H1 (cell line): ENCODE results near the gene PRR5L. TPM values are rescaled to one million over a fixed set of nuclear protein-coding genes. Genes with fewer than 3 reads are reported as not detected.

Experiments
- CTCF ChIA-PET: fragments of 300-600 bp; sonication (Branson Sonifier 250); formaldehyde crosslinking; loops from one replicate; lab custom pipeline; 2021; ENCODE audit not compliant: partially characterized antibody; lab: Charles Lee
- POLR2A ChIA-PET: fragments of 300-600 bp; sonication (Branson Sonifier 250); formaldehyde crosslinking; loops from one replicate; lab custom pipeline; 2021; ENCODE audit warnings: inconsistent platforms; ENCODE audit not compliant: partially characterized antibody; lab: Charles Lee
- DNase-seq, 2 experiments: peaks; one replicate each; pipeline versions ENCODE4 v3.0.0 to v3.0.0-alpha.2; 2010 to 2022; ENCODE audit warnings: low spot score in 2 of 2, low read depth in 1 of 2, mixed read lengths in 1 of 2
- FAIRE-seq: peaks from 2 replicates; lab custom pipeline; 2011; peaks lifted over from hg19 to GRCh38; lab: Jason Lieb, UNC
- H2AFZ ChIP-seq: 2 replicates; pipeline ENCODE4 v1.8.1; 2012; ENCODE audit warnings: low read length, inconsistent platforms
- H2AK5ac ChIP-seq: 2 replicates; pipeline ENCODE4 v1.6.1; 2013; ENCODE audit warnings: low read depth, low read length
- H2BK120ac ChIP-seq: replicated peaks from 2 replicates; pipeline ENCODE3; 2013; ENCODE audit warnings: low read depth, low read length, inconsistent platforms
- H2BK12ac ChIP-seq: 2 replicates; pipeline ENCODE4 v1.6.1; 2013; ENCODE audit warnings: low read depth, low read length
- H2BK15ac ChIP-seq: 2 replicates; pipeline ENCODE4 v1.6.1; 2013; ENCODE audit warnings: low read length
- H2BK20ac ChIP-seq: 2 replicates; pipeline ENCODE4 v1.6.1; 2013; ENCODE audit warnings: low read length
- H2BK5ac ChIP-seq: 2 replicates; pipeline ENCODE4 v1.6.1; 2013; ENCODE audit warnings: low read depth, low read length
- H3K14ac ChIP-seq: 2 replicates; pipeline ENCODE4 v1.6.1; 2013; ENCODE audit warnings: inconsistent platforms; ENCODE audit not compliant: insufficient read length
- H3K18ac ChIP-seq: 2 replicates; pipeline ENCODE4 v1.6.1; 2013; ENCODE audit warnings: low read length; ENCODE audit errors: extremely low read depth
- H3K23ac ChIP-seq: 2 replicates; pipeline ENCODE4 v1.6.1; 2013; ENCODE audit warnings: inconsistent platforms; ENCODE audit not compliant: insufficient read length
- H3K23me2 ChIP-seq: 2 replicates; pipeline ENCODE4 v1.6.1; 2013; ENCODE audit warnings: low read depth, low read length
- H3K27ac ChIP-seq: 2 replicates; pipeline ENCODE4 v1.6.1; 2011; ENCODE audit warnings: low read depth, low read length, inconsistent platforms
- H3K27me3 ChIP-seq, 4 experiments: replicated peaks in 1 of 4; 1 replicate in 1 of 4; 2 replicates in 3 of 4; pipeline versions ENCODE4 v1.6.1 to v1.8.1; 2011 to 2013; ENCODE audit warnings: low read length in 3 of 4, mild to moderate bottlenecking in 3 of 4, inconsistent platforms in 2 of 4, mixed read lengths in 2 of 4, moderate library complexity in 1 of 4; ENCODE audit not compliant: control insufficient read depth in 3 of 4, insufficient read depth in 3 of 4; ENCODE audit errors: extremely low read depth in 1 of 4
- H3K36me3 ChIP-seq, 4 experiments: 2 replicates each; pipeline versions ENCODE4 v1.6.1 to v1.8.1; 2011 to 2013; ENCODE audit warnings: mild to moderate bottlenecking in 4 of 4, low read length in 3 of 4, moderate library complexity in 2 of 4, control low read depth in 1 of 4, inconsistent platforms in 1 of 4; ENCODE audit not compliant: insufficient read depth in 4 of 4, control insufficient read depth in 2 of 4
- H3K4ac ChIP-seq: replicated peaks from 2 replicates; pipeline ENCODE3; 2013; ENCODE audit warnings: low read length, low read depth, mixed read lengths, inconsistent platforms; ENCODE audit not compliant: insufficient read length
- H3K4me1 ChIP-seq, 4 experiments: replicated peaks in 1 of 4; 1 replicate in 1 of 4; 2 replicates in 3 of 4; pipeline versions ENCODE4 v1.6.1 to v1.8.1; 2011 to 2013; ENCODE audit warnings: low read length in 3 of 4, inconsistent platforms in 2 of 4, mixed read lengths in 1 of 4; ENCODE audit not compliant: insufficient read depth in 4 of 4, control insufficient read depth in 3 of 4
- H3K4me2 ChIP-seq, 2 experiments: 2 replicates each; pipeline versions ENCODE4 v1.6.1 to v1.8.1; 2011 to 2013; ENCODE audit warnings: low read depth in 2 of 2, low read length in 2 of 2, control low read depth in 1 of 2, inconsistent platforms in 1 of 2, mild to moderate bottlenecking in 1 of 2; ENCODE audit not compliant: insufficient read depth in 1 of 2
- H3K4me3 ChIP-seq, 4 experiments: fragments of 200-600, 300-600 bp in 1 of 4; sonication (generic), shearing (Covaris generic), sonication (Bioruptor Twin) in 1 of 4; 2 replicates each; pipeline versions ENCODE4 v1.5.1 to v1.8.1; 2011 to 2016; ENCODE audit warnings: low read length in 4 of 4, low read depth in 3 of 4, control low read depth in 2 of 4, inconsistent platforms in 2 of 4, mild to moderate bottlenecking in 2 of 4, mixed read lengths in 1 of 4, moderate library complexity in 1 of 4; ENCODE audit not compliant: insufficient read depth in 2 of 4; ENCODE audit errors: extremely low read depth in 1 of 4
- H3K56ac ChIP-seq: replicated peaks from 2 replicates; pipeline ENCODE3; 2013; ENCODE audit warnings: low read depth, mild to moderate bottlenecking, mixed read lengths, low read length, inconsistent platforms; ENCODE audit not compliant: insufficient read length
- H3K79me1 ChIP-seq: 2 replicates; pipeline ENCODE4 v1.6.1; 2013; ENCODE audit warnings: low read depth, low read length, control low read depth
- H3K79me2 ChIP-seq, 2 experiments: 2 replicates each; pipeline versions ENCODE4 v1.6.1 to v1.8.1; 2012 to 2013; ENCODE audit warnings: low read length in 2 of 2, mild to moderate bottlenecking in 2 of 2, inconsistent platforms in 1 of 2; ENCODE audit not compliant: insufficient read depth in 2 of 2, control insufficient read depth in 1 of 2
- H3K9ac ChIP-seq, 4 experiments: replicated peaks in 1 of 4; 1 replicate in 1 of 4; 2 replicates in 3 of 4; pipeline versions ENCODE4 v1.6.1 to v1.8.1; 2011 to 2013; ENCODE audit warnings: low read depth in 3 of 4, low read length in 3 of 4, control low read depth in 2 of 4, mild to moderate bottlenecking in 2 of 4, moderate library complexity in 2 of 4, inconsistent platforms in 1 of 4; ENCODE audit errors: extremely low read depth in 1 of 4
- H3K9me3 ChIP-seq, 2 experiments: 2 replicates each; pipeline versions ENCODE4 v1.6.1 to v1.8.1; 2012 to 2013; ENCODE audit warnings: mild to moderate bottlenecking in 2 of 2, moderate library complexity in 2 of 2, control low read depth in 1 of 2, inconsistent platforms in 1 of 2, low read depth in 1 of 2, low read length in 1 of 2, mixed read lengths in 1 of 2; ENCODE audit not compliant: insufficient read depth in 2 of 2
- H4K20me1 ChIP-seq, 2 experiments: replicated peaks in 1 of 2; 2 replicates each; pipeline versions ENCODE3 to v1.8.1; 2011 to 2013; ENCODE audit warnings: inconsistent platforms in 2 of 2, low read length in 2 of 2, mild to moderate bottlenecking in 1 of 2; ENCODE audit not compliant: insufficient read depth in 2 of 2, control insufficient read depth in 1 of 2
- H4K5ac ChIP-seq: 2 replicates; pipeline ENCODE4 v1.6.1; 2013; ENCODE audit warnings: low read length, low read depth, mixed read lengths, inconsistent platforms; ENCODE audit not compliant: insufficient read length
- H4K8ac ChIP-seq: 2 replicates; pipeline ENCODE4 v1.8.0; 2013; ENCODE audit warnings: mild to moderate bottlenecking, moderate library complexity, low read length, inconsistent platforms; ENCODE audit not compliant: insufficient read depth; ENCODE audit errors: extremely low read depth
- H4K91ac ChIP-seq: replicated peaks from 2 replicates; pipeline ENCODE3; 2013; ENCODE audit warnings: low read length, mixed read lengths, inconsistent platforms; ENCODE audit not compliant: insufficient read length
- CBX8 ChIP-seq: fragments of 300-800, 300-1000 bp; sonication (generic); IDR thresholded peaks from 2 replicates; pipeline ENCODE4 v1.7.1; 2016; ENCODE audit warnings: low read depth, low read length, borderline replicate concordance
- EP300 ChIP-seq, 2 experiments: IDR thresholded peaks; 1 replicate in 1 of 2; 2 replicates in 1 of 2; pipeline ENCODE4 v1.6.1; 2011 to 2012; ENCODE audit warnings: low read depth in 2 of 2, low read length in 2 of 2, mild to moderate bottlenecking in 2 of 2, borderline replicate concordance in 1 of 2, inconsistent platforms in 1 of 2, moderate library complexity in 1 of 2
- GTF2F1 ChIP-seq: IDR thresholded peaks from 2 replicates; pipeline ENCODE4 v1.6.1; 2012; ENCODE audit warnings: low read depth, low read length, improper control_type of control experiment, borderline replicate concordance
- POU5F1 ChIP-seq: IDR thresholded peaks from 2 replicates; pipeline ENCODE4 v1.6.1; 2011; ENCODE audit warnings: low read depth, mild to moderate bottlenecking, low read length, moderate library complexity
- RNF2 ChIP-seq: fragments of 200-900, 300-1000 bp; sonication (generic); IDR thresholded peaks from 2 replicates; pipeline ENCODE4 v1.7.1; 2016; ENCODE audit warnings: borderline replicate concordance, low read depth, mild to moderate bottlenecking, antibody characterized with exemption, low read length; ENCODE audit not compliant: poor library complexity, severe bottlenecking; ENCODE audit errors: missing control alignments
- SAP30 ChIP-seq: fragments of 300-600 bp; sonication (generic); IDR thresholded peaks from 2 replicates; pipeline ENCODE4 v1.7.1; 2012; ENCODE audit warnings: low read length, moderate library complexity, mild to moderate bottlenecking, inconsistent platforms; ENCODE audit not compliant: insufficient read depth, insufficient replicate concordance
- SIN3A ChIP-seq, 2 experiments: IDR thresholded peaks in 1 of 2; conservative IDR thresholded peaks in 1 of 2; 2 replicates each; pipeline ENCODE4 v1.6.1; 2011 to 2012; ENCODE audit warnings: low read length in 2 of 2, improper control_type of control experiment in 1 of 2, low read depth in 1 of 2, mild to moderate bottlenecking in 1 of 2
- SP2 ChIP-seq: IDR thresholded peaks from 2 replicates; pipeline ENCODE4 v1.6.1; 2012; ENCODE audit warnings: mild to moderate bottlenecking, low read length, inconsistent platforms
- SRF ChIP-seq: IDR thresholded peaks from 2 replicates; pipeline ENCODE4 v1.6.1; 2011; ENCODE audit warnings: mild to moderate bottlenecking, low read depth, low read length, moderate library complexity
- WGBS, 2 experiments: shearing (Covaris generic) in 1 of 2; methylation state at CpG; one replicate each; pipeline versions ENCODE4 v1.1.6 to v1.1.7; 2013 to 2015; ENCODE audit warnings: low lambda C conversion rate in 2 of 2, mixed read lengths in 2 of 2, inconsistent platforms in 1 of 2, low coverage in 1 of 2, missing lambda C conversion rate in 1 of 2; ENCODE audit not compliant: insufficient replicate concordance in 2 of 2, insufficient coverage in 1 of 2, insufficient read length in 1 of 2; ENCODE audit errors: extremely low coverage in 1 of 2, missing lambda C conversion rate in 1 of 2; 5-methylcytosine and 5-hydroxymethylcytosine counted together
- polyA plus RNA-seq, 7 experiments: library from polyadenylated mRNA; depleted of rRNA in 3 of 7; stranded (reverse) in 5 of 7; unstranded in 2 of 7; fragments of >200 nt in 5 of 7; fragments of 200-250 nt in 2 of 7; gene quantifications; 1 replicate in 5 of 7; 2 replicates in 1 of 7; 4 replicates in 1 of 7; pipeline versions ENCODE4 v1.2.1 to v1.2.3, GENCODE V29; 2011 to 2013; ENCODE audit warnings: missing spikeins in 2 of 7, mixed read lengths in 2 of 7
- total RNA-seq: library from RNA; stranded (reverse); fragmentation: NEBNext Ultra II Directional; extraction: Animal tissue kit (Norgen Biotek cat#: 25700); gene quantifications from 2 replicates; pipeline ENCODE4 v1.2.1, GENCODE V29; 2021
- TF ChIP-seq, protein P1 (sequence below): IDR thresholded peaks from 2 replicates; pipeline ENCODE4 v1.6.1; 2011; ENCODE audit warnings: low read depth, mild to moderate bottlenecking, low read length; ENCODE audit not compliant: insufficient read depth

Gene PRR5L
- total and polyA plus RNA-seq, 2 of the 8 experiments (the other 6 are each of a cell fraction or from before 2014, with no cell fraction given): 6.6 to 10.1 TPM

DNA sequence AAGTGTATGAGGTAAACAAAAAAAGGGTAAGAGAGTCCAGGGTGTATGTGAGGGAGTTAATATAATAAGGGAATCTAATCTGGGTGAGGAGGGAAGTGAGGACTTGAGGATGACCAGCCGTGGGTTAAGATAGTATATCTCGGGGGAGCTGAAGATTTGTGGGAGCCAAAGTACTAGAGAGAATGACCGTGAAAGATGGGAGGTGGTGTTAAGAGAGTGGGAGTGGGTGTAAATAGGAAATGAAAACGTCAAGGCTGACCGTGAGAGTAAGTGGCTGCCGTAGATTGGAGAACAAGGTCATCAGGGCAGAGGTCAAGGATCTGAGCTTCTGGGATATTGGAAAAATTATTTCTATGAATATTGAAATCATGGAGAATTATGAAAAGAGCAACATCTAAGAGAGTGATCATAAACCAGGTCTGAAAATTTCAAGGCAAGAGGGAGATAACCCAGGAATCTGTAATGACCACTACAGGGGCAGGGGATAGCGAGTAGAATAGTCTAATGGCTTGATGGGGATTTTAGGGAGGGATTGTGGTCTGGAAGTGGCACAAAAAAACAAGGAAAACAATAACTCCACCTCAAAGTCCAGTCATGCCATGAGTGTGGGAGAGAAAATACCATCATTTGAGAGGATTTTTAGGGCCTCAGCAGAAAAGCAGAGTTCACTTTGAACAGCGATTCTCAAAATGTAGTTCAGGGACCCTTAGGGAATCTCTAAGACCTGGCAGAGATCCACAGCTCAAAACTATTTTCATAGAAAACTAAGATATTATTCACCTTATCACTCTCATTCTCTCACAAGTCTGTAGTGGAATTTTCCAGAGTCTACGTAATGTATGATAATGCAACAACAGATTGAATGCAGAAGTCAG is 72.0 kb downstream of the PRR5L start:
- Histone ChIP-seq H2BK5ac (no peak overlapping the region), H3K9ac (no peak overlapping the region), H2BK20ac (no peak overlapping the region), H4K5ac (no peak overlapping the region), H3K14ac (no peak overlapping the region), H4K91ac (no peak overlapping the region), H3K79me1 (no peaks in the 10 kb centered on the region), H3K27me3 (no peaks in the 10 kb centered on the region), H3K79me2 (no peaks in the 10 kb centered on the region), H2AFZ (no peak overlapping the region), H2AK5ac (no peak overlapping the region), H3K56ac (no peak overlapping the region), H3K4me2 (no peak overlapping the region), H3K23ac (no peak overlapping the region), H3K18ac (no peak overlapping the region), H3K23me2 (no peaks in the 10 kb centered on the region; the same call in 1 of the 2 replicates), H2BK15ac (no peak overlapping the region), H2BK120ac (no peak overlapping the region), H2BK12ac (no peak overlapping the region), H3K36me3 (no peaks in the 10 kb centered on the region), H3K27ac (no peak overlapping the region), H3K4me1 (peaks cover 0 to 8% (median 2%) of the 10 kb centered on the region in 4 experiments; a peak in 2 of 7 replicates), H3K9me3 (no peaks in the 10 kb centered on the region), H3K4ac (no peak overlapping the region), H4K20me1 (no peaks in the 10 kb centered on the region), H4K8ac (no peak overlapping the region), H3K4me3 (no peak overlapping the region)
- ChIA-PET CTCF (interaction anchor here (0.7 kb wide), 1 partner anchor 111 kb away, joined by 3 read pairs; no protein-coding TSS in a partner anchor), POLR2A (no interaction called here)
- WGBS, 2 experiments: 84 to 92% methylated on average over 2 to 9 of the region's 9 CpGs
- FAIRE-seq: no peak
- no peak for DNase-seq
- TF ChIP-seq SRF (no peak), SIN3A (conservative IDR thresholded peaks at IDR 0.05 in 1 of 2, IDR thresholded peaks at IDR 0.05 in 1 of 2; ENCODE audit: low read depth in 1 of 2, low read length in 2 of 2) (no peak), CBX8 (no peak), SAP30 (no peak), SP2 (no peak), EP300 (IDR thresholded peaks at IDR 0.05; ENCODE audit: borderline replicate concordance in 1 of 2, low read depth in 2 of 2, low read length in 2 of 2) (no peak), RNF2 (no peak), POU5F1 (no peak), GTF2F1 (no peak)
- TF ChIP-seq, protein P1, sequence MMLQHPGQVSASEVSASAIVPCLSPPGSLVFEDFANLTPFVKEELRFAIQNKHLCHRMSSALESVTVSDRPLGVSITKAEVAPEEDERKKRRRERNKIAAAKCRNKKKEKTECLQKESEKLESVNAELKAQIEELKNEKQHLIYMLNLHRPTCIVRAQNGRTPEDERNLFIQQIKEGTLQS: no peak
